ENCODE results near the gene SYNDIG1. TPM values are rescaled to one million over a fixed set of nuclear protein-coding genes. Genes with fewer than 3 reads are reported as not detected.

The SYNDIG1 gene
- total and polyA plus RNA-seq, 2 of the 4 experiments (the other 2 are of a cell fraction) = not detected

DNA sequence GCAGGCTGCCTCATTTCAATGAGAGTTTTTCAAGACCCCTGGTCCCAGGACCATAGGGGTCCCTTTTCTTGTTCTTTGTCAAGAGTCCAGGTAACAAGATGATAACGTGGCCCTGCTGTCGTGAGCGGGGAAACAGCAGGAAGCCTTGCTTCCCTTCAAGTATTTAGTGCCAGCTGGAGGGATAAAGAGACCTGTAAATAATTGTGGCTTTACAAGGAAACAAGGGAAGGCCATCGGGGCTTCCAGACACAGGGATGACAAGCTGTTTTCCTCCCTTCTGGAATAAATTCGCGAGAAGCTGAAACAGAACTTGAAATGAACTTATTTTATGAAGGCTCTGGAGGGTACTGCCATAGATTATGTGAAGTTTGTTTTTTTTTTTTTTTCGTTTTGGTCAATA is 163.2 kb downstream of the SYNDIG1 start:
- Histone ChIP-seq H4K91ac (ENCODE audit: insufficient read depth, low read depth, low read length) (no peak overlapping the region), H2BK20ac (ENCODE audit: low read depth, low read length) (no peak overlapping the region; the same call in 1 of the 2 replicates), H3K27ac (ENCODE audit: insufficient read depth, low read length) (no peak overlapping the region), H3K27me3 (ENCODE audit: control insufficient read depth, insufficient read depth, low read length) (no peaks in the 10 kb centered on the region; the same call in 1 of the 2 replicates), H2AK9ac (replicated peaks; ENCODE audit: low read depth, low read length, poor library complexity) (no peak overlapping the region), H3K79me1 (ENCODE audit: low read depth in 1 of 2, low read length in 2 of 2) (no peaks in the 10 kb centered on the region), H2AFZ (replicated peaks; ENCODE audit: low read length, poor library complexity) (no peak overlapping the region), H3K9me1 (ENCODE audit: insufficient read depth, low read length) (peaks cover 2% of the 10 kb centered on the region; the same call in 1 of the 2 replicates), H2AK5ac (ENCODE audit: low read depth, low read length) (no peak overlapping the region), H4K8ac (ENCODE audit: low read depth in 2 of 2, low read length in 2 of 2) (no peak overlapping the region), H2BK15ac (ENCODE audit: low read depth, low read length) (0 out of 3 replicates have a peak overlapping the region, but pooled peaks have one; percentile 26), H3K36me3 (ENCODE audit: control insufficient read depth, insufficient read depth, low read length) (no peaks in the 10 kb centered on the region), H3K4me1 (ENCODE audit: control insufficient read depth, insufficient read depth, low read length) (peaks cover 7% of the 10 kb centered on the region), H3K9me3 (ENCODE audit: control insufficient read depth, insufficient read depth, low read length) (no peaks in the 10 kb centered on the region), H4K5ac (ENCODE audit: low read depth, low read length) (no peak overlapping the region), H3K4me3 (ENCODE audit: insufficient read depth, low read depth, low read length) (no peak overlapping the region), H3K14ac (replicated peaks; ENCODE audit: low read depth, low read length) (no peak overlapping the region), H3K9ac (ENCODE audit: low read depth, low read length) (no peak overlapping the region), H2BK120ac (ENCODE audit: low read depth, low read length) (no peak overlapping the region), H3K4me2 (ENCODE audit: low read depth, low read length) (no peak overlapping the region), H3K4ac (ENCODE audit: low read depth, low read length) (no peak overlapping the region), H3K56ac (ENCODE audit: extremely low read depth, insufficient read depth, low read length) (no peak overlapping the region), H4K20me1 (ENCODE audit: insufficient read depth, low read length) (no peaks in the 10 kb centered on the region), H3K23ac (ENCODE audit: low read depth, low read length) (no peak overlapping the region), H3K18ac (ENCODE audit: low read depth, low read length) (no peak overlapping the region), H2BK5ac (ENCODE audit: low read depth, low read length, poor library complexity, severe bottlenecking) (no peak overlapping the region)
- dilution Hi-C loops (cut with HindIII; ENCODE audit: low sequenced_read_pairs, unreplicated experiment) = no loop called here
- intact Hi-C loops (cut with micrococcal nuclease) = no loop called here
- TF ChIP-seq, protein P1, sequence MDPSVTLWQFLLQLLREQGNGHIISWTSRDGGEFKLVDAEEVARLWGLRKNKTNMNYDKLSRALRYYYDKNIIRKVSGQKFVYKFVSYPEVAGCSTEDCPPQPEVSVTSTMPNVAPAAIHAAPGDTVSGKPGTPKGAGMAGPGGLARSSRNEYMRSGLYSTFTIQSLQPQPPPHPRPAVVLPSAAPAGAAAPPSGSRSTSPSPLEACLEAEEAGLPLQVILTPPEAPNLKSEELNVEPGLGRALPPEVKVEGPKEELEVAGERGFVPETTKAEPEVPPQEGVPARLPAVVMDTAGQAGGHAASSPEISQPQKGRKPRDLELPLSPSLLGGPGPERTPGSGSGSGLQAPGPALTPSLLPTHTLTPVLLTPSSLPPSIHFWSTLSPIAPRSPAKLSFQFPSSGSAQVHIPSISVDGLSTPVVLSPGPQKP (IDR thresholded peaks at IDR 0.05; ENCODE audit: borderline replicate concordance, low read depth, low read length) = no peak
- TF ChIP-seq, protein P2, sequence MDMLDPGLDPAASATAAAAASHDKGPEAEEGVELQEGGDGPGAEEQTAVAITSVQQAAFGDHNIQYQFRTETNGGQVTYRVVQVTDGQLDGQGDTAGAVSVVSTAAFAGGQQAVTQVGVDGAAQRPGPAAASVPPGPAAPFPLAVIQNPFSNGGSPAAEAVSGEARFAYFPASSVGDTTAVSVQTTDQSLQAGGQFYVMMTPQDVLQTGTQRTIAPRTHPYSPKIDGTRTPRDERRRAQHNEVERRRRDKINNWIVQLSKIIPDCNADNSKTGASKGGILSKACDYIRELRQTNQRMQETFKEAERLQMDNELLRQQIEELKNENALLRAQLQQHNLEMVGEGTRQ (IDR thresholded peaks at IDR 0.05; ENCODE audit: low read depth, low read length) = no peak
- TF ChIP-seq RAD21 (IDR thresholded peaks at IDR 0.05; ENCODE audit: low read length) = no peak
- no TSS peak for BruUV-seq (replicated peaks)
- CTCF ChIA-PET = interaction anchor here (1.3 kb wide), 1 partner anchor 16 kb away, joined by 4 read pairs; no protein-coding TSS in a partner anchor
- no peak for DNase-seq
- WGBS, 2 experiments (ENCODE audit: extremely low coverage in 2 of 2, insufficient read length in 1 of 2) = no CpG with 5 or more reads among the region's 7 CpGs
- POLR2A ChIA-PET (ENCODE audit: unreplicated experiment) = no interaction called here
- in situ Hi-C loops (cut with MboI; ENCODE audit: low sequenced_read_pairs) = loop anchor here (25.0 kb wide), 1 partner anchor 755 kb away; the partner anchor contains the start of gene ABHD12
- ATAC-seq (ENCODE audit: low read depth) = no peak

All from IMR-90 (cell line).